Osteocyte (in vitro differentiated cells): ENCODE results near the gene KSR1. TPM values are rescaled to one million over a fixed set of nuclear protein-coding genes. Genes with fewer than 3 reads are reported as not detected.

Experiments used
- DNase-seq: peaks from one replicate; pipeline ENCODE4 v3.0.0; 2021; ENCODE audit warnings: mixed read lengths; ENCODE audit not compliant: unreplicated experiment; ENCODE audit errors: extremely low spot score
- H3K27ac Mint-ChIP-seq: one replicate; pipeline ENCODE4 v1.8.0; 2021; ENCODE audit warnings: mild to moderate bottlenecking, mixed read lengths; ENCODE audit not compliant: unreplicated experiment
- H3K27me3 Mint-ChIP-seq: one replicate; pipeline ENCODE4 v1.8.0; 2021; ENCODE audit warnings: mixed read lengths; ENCODE audit not compliant: unreplicated experiment
- H3K36me3 Mint-ChIP-seq: one replicate; pipeline ENCODE4 v1.8.0; 2021; ENCODE audit warnings: mixed read lengths; ENCODE audit not compliant: unreplicated experiment
- H3K4me1 Mint-ChIP-seq: one replicate; pipeline ENCODE4 v1.8.0; 2021; ENCODE audit warnings: mixed read lengths; ENCODE audit not compliant: unreplicated experiment
- H3K4me3 Mint-ChIP-seq: one replicate; pipeline ENCODE4 v1.8.0; 2021; ENCODE audit warnings: mild to moderate bottlenecking, moderate library complexity, mixed read lengths; ENCODE audit not compliant: unreplicated experiment
- H3K9me3 Mint-ChIP-seq: one replicate; pipeline ENCODE4 v1.8.0; 2021; ENCODE audit warnings: mixed read lengths; ENCODE audit not compliant: unreplicated experiment
- CTCF ChIP-seq: fragments of 200-600 bp; sonication (generic); IDR thresholded peaks from 2 replicates; pipeline ENCODE4 v1.5.0; 2021; ENCODE audit warnings: antibody characterized with exemption, mild to moderate bottlenecking, moderate library complexity
- total RNA-seq: library from RNA; stranded (reverse); gene quantifications from 2 replicates; pipeline ENCODE4 v1.2.1, GENCODE V29; 2021

Gene KSR1
- total RNA-seq, 1 donor from 2014 or later, result 63.4 TPM

- no peaks in the 10 kb centered on the region for H3K27me3 Mint-ChIP-seq
- peaks cover 82% of the 10 kb centered on the region for H3K4me1 Mint-ChIP-seq
- H3K27ac Mint-ChIP-seq, result no peak overlapping the region
- H3K9me3 Mint-ChIP-seq, result no peaks in the 10 kb centered on the region
- TF ChIP-seq CTCF, result no peak
- no peaks in the 10 kb centered on the region for H3K36me3 Mint-ChIP-seq
- DNase-seq, result no peak
- H3K4me3 Mint-ChIP-seq, result no peak overlapping the region
Observed at GRCh38 chr17:27490391-27490790, 34.1 kb downstream of the KSR1 start.

- TF ChIP-seq CTCF, result no peak
- no peaks in the 10 kb centered on the region for H3K9me3 Mint-ChIP-seq
- no peaks in the 10 kb centered on the region for H3K27me3 Mint-ChIP-seq
- DNase-seq, result no peak
- H3K4me1 Mint-ChIP-seq, result peaks cover 82% of the 10 kb centered on the region
- H3K36me3 Mint-ChIP-seq, result no peaks in the 10 kb centered on the region
- no peak overlapping the region for H3K27ac Mint-ChIP-seq
- no peak overlapping the region for H3K4me3 Mint-ChIP-seq
Observed at GRCh38 chr17:27491713-27492190, 35.5 kb downstream of the KSR1 start.

GRCh38 chr17:27492470-27492869 lies 36.2 kb downstream of the KSR1 start:
- no peaks in the 10 kb centered on the region for H3K36me3 Mint-ChIP-seq
- DNase-seq, result no peak
- no peak for TF ChIP-seq CTCF
- H3K27me3 Mint-ChIP-seq, result no peaks in the 10 kb centered on the region
- H3K27ac Mint-ChIP-seq, result no peak overlapping the region
- no peak overlapping the region for H3K4me3 Mint-ChIP-seq
- H3K4me1 Mint-ChIP-seq, result peaks cover 81% of the 10 kb centered on the region
- H3K9me3 Mint-ChIP-seq, result no peaks in the 10 kb centered on the region

GRCh38 chr17:27493088-27493487 lies 36.8 kb downstream of the KSR1 start:
- TF ChIP-seq CTCF, result no peak
- Mint-ChIP-seq H3K4me3 (no peak overlapping the region), H3K9me3 (no peaks in the 10 kb centered on the region), H3K36me3 (no peaks in the 10 kb centered on the region), H3K27ac (no peak overlapping the region), H3K27me3 (no peaks in the 10 kb centered on the region), H3K4me1 (peaks cover 80% of the 10 kb centered on the region)
- no peak for DNase-seq

GRCh38 chr17:27494192-27495091 lies 38.2 kb downstream of the KSR1 start:
- Mint-ChIP-seq H3K9me3 (no peaks in the 10 kb centered on the region), H3K27me3 (no peaks in the 10 kb centered on the region), H3K36me3 (no peaks in the 10 kb centered on the region), H3K27ac (peak overlapping the region; percentile 80), H3K4me3 (no peak overlapping the region), H3K4me1 (peaks cover 67% of the 10 kb centered on the region)
- no peak for DNase-seq
- peak; percentile 49 for TF ChIP-seq CTCF
